B cell (primary cell): ENCODE data around the gene ELMO1.

Experiments used
- CTCF ChIP-seq: fragments of 200-600 bp; IDR thresholded peaks from one replicate; pipeline ENCODE4 v1.8.0; 2022; ENCODE audit warnings: antibody characterized with exemption, mild to moderate bottlenecking
- EZH2 ChIP-seq: IDR thresholded peaks from 2 replicates; pipeline ENCODE4 v1.6.1; 2012; ENCODE audit warnings: borderline replicate concordance, low read depth, mild to moderate bottlenecking, moderate library complexity, low read length; ENCODE audit not compliant: insufficient read depth, poor library complexity, severe bottlenecking

- TF ChIP-seq CTCF (no peak), EZH2 (no peak)
These were observed 518.9 kb downstream of the ELMO1 start for GRCh38 chr7:36929791-36930190.
